ENCODE data around the gene NDUFV3.
"Not testable (repeated sequence)": the region's sequence is repeated elsewhere in the genome, so short reads cannot be mapped to it uniquely, and the experiment has no call there.

NDUFV3 gene

GRCh38 chr21:42937960-42938605 is 45.0 kb downstream of the NDUFV3 start:
- H3K27ac ChIP-seq, result no peak overlapping the region
- TF ChIP-seq, protein P1, sequence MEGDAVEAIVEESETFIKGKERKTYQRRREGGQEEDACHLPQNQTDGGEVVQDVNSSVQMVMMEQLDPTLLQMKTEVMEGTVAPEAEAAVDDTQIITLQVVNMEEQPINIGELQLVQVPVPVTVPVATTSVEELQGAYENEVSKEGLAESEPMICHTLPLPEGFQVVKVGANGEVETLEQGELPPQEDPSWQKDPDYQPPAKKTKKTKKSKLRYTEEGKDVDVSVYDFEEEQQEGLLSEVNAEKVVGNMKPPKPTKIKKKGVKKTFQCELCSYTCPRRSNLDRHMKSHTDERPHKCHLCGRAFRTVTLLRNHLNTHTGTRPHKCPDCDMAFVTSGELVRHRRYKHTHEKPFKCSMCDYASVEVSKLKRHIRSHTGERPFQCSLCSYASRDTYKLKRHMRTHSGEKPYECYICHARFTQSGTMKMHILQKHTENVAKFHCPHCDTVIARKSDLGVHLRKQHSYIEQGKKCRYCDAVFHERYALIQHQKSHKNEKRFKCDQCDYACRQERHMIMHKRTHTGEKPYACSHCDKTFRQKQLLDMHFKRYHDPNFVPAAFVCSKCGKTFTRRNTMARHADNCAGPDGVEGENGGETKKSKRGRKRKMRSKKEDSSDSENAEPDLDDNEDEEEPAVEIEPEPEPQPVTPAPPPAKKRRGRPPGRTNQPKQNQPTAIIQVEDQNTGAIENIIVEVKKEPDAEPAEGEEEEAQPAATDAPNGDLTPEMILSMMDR (IDR thresholded peaks at IDR 0.05), result no peak
- no peak for TF ChIP-seq ZFX (IDR thresholded peaks at IDR 0.05; ENCODE audit: borderline replicate concordance)

DNA sequence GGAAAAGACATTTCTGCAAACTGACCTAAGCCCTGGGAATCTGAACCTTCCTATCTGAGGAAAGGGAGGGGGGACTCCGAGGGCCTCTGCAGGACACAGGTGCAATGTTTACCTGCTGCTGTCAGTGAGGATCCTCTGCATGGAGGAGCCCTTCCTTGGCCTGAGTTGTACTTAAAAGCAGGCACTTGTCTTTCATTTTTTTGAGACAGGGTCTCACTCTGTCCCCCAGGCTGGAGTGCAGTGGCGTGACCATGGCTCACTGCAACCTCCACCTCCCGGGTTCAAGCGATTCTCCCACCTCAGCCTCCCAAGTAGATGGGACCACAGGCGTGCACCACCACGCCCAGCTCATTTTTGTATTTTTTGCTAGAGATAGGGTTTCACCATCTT is 45.5 kb downstream of the NDUFV3 start:
- not testable (repeated sequence) for H3K27ac ChIP-seq

GRCh38 chr21:42939582-42940413 is 46.7 kb downstream of the NDUFV3 start:
- TF ChIP-seq ZFX (IDR thresholded peaks at IDR 0.05; ENCODE audit: borderline replicate concordance), result no peak
- TF ChIP-seq, protein P1 (IDR thresholded peaks at IDR 0.05), result no peak
- H3K27ac ChIP-seq, result no peak overlapping the region

DNA sequence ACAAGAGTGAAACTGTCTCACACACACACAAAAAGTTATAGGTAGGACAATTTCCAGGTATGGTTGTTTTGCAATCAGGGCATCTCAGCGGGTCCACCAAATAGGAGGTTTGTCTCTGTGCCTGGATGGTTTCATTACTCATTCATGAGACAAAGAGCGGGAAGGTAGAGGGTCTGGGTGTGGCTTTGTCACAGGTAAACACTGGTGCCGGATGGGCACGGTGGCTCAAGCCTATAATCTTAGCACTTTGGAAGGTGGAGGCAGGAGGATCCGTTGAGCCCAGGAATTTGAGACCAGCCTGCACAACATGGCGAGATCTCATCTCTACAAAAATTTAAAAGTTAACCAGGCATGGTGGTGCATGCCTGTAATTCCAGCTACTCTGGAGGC is 48.6 kb downstream of the NDUFV3 start:
- TF ChIP-seq, protein P1 (IDR thresholded peaks at IDR 0.05), result no peak
- TF ChIP-seq ZFX (IDR thresholded peaks at IDR 0.05; ENCODE audit: borderline replicate concordance), result no peak
- no peak overlapping the region for H3K27ac ChIP-seq

GRCh38 chr21:42942244-42942643 is 49.1 kb downstream of the NDUFV3 start:
- no peak for TF ChIP-seq ZFX (IDR thresholded peaks at IDR 0.05; ENCODE audit: borderline replicate concordance)
- TF ChIP-seq, protein P1 (IDR thresholded peaks at IDR 0.05), result no peak
- H3K27ac ChIP-seq, result no peak overlapping the region

- H3K27ac ChIP-seq, result not testable (repeated sequence)
Measured at GRCh38 chr21:42949094-42949755, 56.1 kb downstream of the NDUFV3 start.

DNA sequence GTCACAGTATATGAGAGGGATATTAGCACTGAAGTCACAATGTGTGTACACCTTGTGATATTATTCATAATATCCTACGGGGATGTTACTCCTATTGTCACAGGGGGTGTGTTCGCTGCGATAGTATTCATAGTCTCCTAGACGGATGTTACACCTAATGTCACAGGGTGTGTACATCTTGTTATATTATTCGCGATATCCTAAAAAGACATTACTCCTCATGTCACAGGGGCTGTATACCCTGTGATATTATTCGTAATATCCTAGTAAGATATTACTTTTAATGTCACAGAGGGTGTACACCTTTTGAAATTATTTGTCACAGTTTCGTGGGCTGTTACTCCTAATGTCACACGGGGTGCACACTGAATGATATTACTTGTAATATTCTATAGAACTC is 58.1 kb downstream of the NDUFV3 start:
- not testable (repeated sequence) for H3K27ac ChIP-seq

GRCh38 chr21:42956824-42957630 is 63.9 kb downstream of the NDUFV3 start:
- H3K27ac ChIP-seq, result peak overlapping the region; percentile 92
- no peak for TF ChIP-seq ZFX (IDR thresholded peaks at IDR 0.05; ENCODE audit: borderline replicate concordance)
- TF ChIP-seq, protein P1 (IDR thresholded peaks at IDR 0.05), result no peak

DNA sequence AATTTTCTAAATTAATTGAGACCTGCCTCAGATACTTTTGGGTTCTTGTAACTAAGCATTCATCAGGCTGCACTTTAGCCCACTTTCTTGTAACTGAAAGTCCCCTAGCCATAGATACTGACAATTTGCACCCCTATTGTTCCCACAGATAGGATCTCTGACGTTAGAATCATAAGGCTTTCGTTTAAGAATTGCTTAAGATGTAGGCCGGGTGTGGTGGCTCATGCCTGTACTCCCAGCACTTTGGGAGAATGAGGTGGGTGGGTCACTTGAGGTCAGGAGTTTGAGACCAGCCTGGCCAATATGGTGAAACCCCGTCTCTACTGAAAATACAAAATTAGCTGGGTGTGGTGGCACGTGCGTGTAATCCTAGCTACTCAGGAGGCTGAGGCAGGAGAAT is 65.0 kb downstream of the NDUFV3 start:
- not testable (repeated sequence) for H3K27ac ChIP-seq
